Measurements from ENCODE around the gene CA9.
A peak's percentile ranks its signal among the peaks of the same experiment; 100 is the strongest.

The CA9 gene

DNA sequence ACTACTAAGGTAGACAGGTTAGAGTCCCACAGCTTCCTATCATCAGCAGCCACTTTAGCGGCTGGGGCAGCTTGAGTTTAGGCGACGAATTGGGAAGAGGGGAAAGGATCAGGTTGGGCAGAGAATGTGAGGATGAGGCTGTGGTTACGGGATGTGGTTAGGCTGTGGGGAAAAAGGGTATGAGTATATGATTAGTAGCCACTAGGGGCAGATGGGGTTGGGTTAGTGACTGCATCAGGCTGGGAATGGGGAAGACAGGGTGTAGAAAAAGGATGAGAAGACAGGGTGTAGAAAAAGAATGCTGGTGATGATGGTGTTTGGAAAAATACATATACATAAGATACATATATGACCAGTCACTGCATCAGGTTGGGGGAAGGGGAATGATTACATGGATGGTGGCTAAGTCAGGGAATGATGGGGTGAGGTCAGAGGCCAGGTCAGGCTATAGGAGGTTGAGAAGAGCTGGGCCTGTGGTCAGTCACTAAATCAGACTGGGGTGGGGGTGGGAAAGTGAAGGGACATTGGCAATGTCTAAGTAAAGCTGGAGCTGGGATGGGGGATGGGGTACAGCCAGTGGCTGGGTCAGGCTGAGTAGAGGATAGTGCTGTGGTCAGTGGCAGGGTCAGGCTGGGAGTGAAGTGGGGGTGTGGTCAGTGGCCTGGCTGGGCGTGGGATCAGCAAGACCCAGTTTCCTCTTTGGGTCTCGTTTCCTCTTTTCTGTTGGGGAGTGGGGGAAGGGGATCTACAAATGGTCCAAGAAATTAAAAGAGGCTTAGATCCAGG, 56.2 kb downstream of the CA9 start:
- no peak overlapping the region for H3K4me3 ChIP-seq (ENCODE audit: low read length)
- peak; percentile 65 for DNase-seq (ENCODE audit: low read depth, low spot score)

DNA sequence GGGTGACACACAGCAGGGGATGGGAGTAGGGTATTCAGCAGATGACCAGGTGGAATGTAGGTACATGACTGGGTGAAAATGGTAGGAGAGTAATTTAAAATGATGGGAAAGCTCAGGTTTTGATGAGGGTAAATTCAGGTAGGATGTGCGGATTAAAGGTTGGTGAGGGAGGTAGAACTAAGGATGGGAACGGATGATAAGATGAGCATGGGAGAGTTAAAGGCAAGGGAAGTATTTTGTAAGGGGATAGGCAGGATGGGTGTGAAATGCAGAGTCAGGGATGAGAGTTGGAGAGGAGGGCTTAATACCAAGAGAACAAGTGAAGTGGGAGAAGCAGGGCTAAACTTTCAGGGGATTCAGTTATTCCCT, 56.7 kb downstream of the CA9 start:
- peak overlapping the region; percentile 66; the same call in 1 of the 2 replicates for H3K4me3 ChIP-seq (ENCODE audit: low read length)
- DNase-seq (ENCODE audit: low read depth, low spot score): no peak

Data from Jurkat, Clone E6-1 (cell line).